ENCODE measurements around the gene EFCAB6. TPM values are rescaled to one million over a fixed set of nuclear protein-coding genes. Genes with fewer than 3 reads are reported as not detected.

The EFCAB6 gene
- total RNA-seq, 2 donors from 2014 or later = 1.7 to 2.0 TPM

GRCh38 chr22:43821606-43822425 is 9.7 kb upstream of the EFCAB6 start:
- intact Hi-C loops (cut with DNase I) = no loop called here
- DNase-seq (ENCODE audit: low spot score) = no peak

GRCh38 chr22:43820651-43821305 is 8.7 kb upstream of the EFCAB6 start:
- DNase-seq (ENCODE audit: low spot score) = no peak
- intact Hi-C loops (cut with DNase I) = no loop called here

DNA sequence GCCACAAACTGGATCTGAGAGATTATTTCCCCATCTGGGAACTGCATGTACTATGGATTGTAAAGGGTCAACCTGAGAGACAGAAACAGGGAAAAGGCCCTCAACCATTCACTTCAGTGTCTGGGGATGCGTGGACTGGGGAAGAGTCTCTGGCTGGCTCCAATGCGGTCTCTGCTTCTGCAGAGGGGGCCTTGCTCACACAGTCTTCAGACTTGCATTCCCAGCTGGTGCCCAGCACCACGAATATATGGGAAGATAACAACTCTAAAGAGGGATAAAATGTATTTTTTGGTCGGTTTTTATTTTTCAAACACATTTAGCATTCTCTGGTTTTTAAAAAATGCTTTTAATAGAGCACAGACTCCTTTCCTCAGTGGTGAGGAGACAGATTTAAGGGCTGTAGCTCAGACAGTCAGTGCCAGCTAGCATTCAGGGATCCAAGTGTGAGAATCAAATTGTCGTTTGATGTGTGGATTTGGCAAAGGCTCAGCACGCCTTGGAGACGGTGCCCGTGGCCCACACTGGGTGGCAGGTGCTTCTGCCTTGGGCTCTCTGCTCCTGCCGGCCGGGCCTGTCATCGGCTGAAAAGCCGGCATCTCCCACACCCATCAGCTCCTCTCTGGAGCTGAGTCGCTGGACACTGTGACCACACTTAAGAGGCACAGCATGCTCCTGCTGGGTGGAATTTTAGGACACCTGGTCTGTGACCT is 8.0 kb upstream of the EFCAB6 start:
- no peak for DNase-seq (ENCODE audit: low spot score)
- intact Hi-C loops (cut with DNase I) = no loop called here

- intact Hi-C loops (cut with DNase I) = no loop called here
- DNase-seq (ENCODE audit: low spot score) = no peak
Observed at GRCh38 chr22:43819421-43819921, 7.4 kb upstream of the EFCAB6 start.

DNA sequence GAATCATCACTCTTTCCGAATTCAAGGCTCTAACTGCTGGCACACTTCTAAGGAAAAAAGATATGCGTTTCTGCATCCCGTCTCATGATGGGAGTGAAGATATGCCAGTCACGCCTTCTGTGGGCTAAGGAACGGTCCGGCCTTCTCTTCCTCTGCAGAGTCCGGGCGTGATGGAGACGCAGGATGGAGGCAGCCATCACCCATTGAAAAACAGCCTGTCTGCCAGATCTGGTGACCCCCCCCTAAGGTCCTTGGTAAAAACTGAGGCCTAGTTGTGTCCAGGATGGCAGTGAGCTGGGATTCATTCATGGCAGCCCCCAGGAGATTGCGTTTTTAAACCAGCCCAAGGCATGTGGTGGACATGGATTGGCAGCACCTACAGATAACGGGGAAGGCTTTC is 6.9 kb upstream of the EFCAB6 start:
- intact Hi-C loops (cut with DNase I) = no loop called here
- DNase-seq (ENCODE audit: low spot score) = no peak

- no peak for DNase-seq (ENCODE audit: low spot score)
- intact Hi-C loops (cut with DNase I) = no loop called here
Observed at GRCh38 chr22:43817402-43817801, 5.3 kb upstream of the EFCAB6 start.

DNA sequence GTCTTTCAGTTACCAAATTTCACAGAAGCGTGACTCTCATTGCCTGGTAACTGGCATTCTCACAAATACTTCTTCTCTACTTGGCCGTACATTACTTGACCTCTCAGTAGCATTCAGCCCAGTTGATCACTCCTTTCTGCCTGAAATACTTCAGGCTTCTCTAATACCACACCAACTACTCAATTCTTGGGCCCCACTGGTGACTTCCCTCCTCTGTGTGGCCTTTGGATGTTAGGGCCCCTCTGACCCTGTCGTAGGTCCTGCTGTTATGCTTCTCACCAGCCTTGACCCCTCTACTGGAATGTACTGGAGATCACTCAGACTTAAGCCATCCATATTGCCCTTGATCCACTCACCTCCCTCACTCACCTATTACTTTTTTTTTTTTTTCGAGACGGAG is 2.2 kb upstream of the EFCAB6 start:
- intact Hi-C loops (cut with DNase I) = no loop called here
- no peak for DNase-seq (ENCODE audit: low spot score)

DNA sequence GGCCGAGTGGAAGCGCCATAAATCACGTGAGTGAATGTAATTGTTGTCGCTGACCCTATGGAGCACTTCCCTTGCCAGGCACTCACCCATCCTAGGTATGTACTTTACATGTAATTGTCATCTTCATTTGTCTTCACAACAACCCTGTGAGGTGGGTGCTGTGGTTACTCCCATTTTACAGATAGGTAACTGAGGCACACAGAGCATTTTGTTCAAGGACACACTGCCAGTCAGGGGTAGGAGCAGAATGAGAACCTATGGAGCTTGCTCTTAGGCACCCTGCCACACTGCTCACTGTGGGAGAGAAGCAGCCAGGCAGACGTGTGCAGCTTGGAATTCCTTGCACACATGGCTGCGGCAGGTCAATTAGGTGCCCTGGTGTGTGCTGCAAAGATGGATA is 785 bp upstream of the EFCAB6 start:
- no peak for DNase-seq (ENCODE audit: low spot score)
- intact Hi-C loops (cut with DNase I) = no loop called here

DNA sequence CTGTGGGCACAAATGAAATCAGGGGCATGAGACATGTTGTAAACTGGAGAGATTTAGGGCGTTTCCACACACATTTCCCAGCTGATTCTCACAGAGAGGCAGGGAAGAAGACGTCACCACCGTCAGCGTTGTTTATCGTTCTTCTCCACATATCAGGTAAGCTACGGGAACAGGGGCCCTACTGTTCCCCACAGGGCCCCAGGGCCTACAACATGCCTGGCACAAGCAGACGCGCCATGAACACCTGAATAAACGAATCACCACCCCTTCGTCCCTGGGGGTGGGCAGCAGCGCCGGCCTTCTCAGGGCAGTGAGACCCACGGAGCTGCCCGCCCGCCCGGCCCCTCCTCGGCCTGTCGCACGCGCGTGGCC is 342 bp downstream of the EFCAB6 start:
- no peak for DNase-seq (ENCODE audit: low spot score)
- intact Hi-C loops (cut with DNase I) = no loop called here

DNA sequence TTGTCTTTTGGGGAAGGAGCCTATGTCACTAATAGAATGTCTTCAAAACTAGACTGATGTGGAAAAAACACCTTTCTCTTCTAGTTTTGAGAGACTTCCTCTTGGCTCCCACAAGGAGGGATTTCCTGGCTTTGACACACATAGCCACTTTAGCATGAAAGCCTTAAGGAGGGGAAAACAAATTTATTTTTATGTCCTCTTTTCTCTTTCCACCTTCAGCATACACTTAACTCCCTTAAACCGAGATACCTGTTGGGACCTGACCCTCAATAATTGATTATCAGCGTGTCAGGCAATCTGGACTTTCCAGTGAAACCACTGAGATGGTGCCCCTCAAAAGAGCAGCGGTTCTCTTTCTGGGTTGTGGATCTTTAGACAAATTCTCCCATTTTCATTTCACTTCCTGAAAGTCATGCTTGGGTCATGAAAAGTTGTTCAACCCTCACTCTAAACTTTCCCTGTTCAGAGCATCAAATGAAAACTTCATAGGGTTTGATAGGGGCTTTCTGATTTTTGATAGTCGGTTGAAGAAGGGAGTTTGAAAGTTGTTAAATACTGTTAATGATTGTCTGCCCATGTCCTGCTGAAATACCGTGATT is 9.1 kb downstream of the EFCAB6 start:
- intact Hi-C loops (cut with DNase I) = no loop called here

GRCh38 chr22:43800970-43801369 is 11.1 kb downstream of the EFCAB6 start:
- no peak for DNase-seq (ENCODE audit: low spot score)
- intact Hi-C loops (cut with DNase I) = no loop called here

More for the DNA sequence above, 9.1 kb downstream of the EFCAB6 start:
- no peak for DNase-seq (ENCODE audit: low spot score)

DNA sequence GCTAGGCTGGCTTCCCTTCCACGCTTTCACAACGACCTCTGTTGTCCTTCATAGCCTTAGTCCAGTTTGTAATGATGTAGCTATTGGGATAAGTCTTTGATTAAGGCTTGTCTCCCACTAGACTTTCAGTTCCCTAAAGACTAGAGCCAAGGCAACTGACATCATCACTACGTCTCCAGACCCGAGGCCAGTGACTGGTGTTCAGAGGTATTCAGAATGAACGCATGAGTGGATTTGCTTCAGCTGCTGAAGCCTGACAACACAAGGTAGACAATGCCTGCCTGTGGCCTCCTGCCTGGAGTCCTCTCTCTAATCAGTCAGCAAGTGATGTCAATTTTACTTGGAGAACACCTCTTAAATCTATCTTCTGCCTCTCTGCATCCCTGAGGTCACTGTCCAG is 13.6 kb downstream of the EFCAB6 start:
- intact Hi-C loops (cut with DNase I) = no loop called here
- DNase-seq (ENCODE audit: low spot score) = no peak

GRCh38 chr22:43796567-43796966 is 15.5 kb downstream of the EFCAB6 start:
- intact Hi-C loops (cut with DNase I) = no loop called here
- no peak for DNase-seq (ENCODE audit: low spot score)

DNA sequence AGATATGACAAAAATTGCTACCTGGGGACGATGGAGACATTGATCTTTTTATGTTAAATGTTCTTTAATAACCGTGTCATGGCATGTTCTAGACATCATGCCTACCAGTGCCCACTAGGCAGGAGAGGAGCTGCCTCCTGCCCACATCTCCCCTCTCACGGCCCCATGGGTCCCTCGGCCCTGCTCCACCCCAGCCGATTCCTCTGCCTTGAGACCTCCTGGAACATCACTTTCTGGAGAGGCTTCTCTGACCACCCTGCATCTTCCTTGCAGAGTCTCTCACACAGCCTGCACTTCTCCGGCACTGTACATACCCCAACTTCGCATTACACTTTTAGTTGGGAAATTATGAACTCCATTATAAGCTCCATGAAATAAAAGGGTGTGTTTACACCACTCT is 16.8 kb downstream of the EFCAB6 start:
- no peak for DNase-seq (ENCODE audit: low spot score)
- intact Hi-C loops (cut with DNase I) = no loop called here

GRCh38 chr22:43792905-43793304 is 19.2 kb downstream of the EFCAB6 start:
- DNase-seq (ENCODE audit: low spot score) = no peak
- intact Hi-C loops (cut with DNase I) = no loop called here

- intact Hi-C loops (cut with DNase I) = no loop called here
- peak; percentile 90 for DNase-seq (ENCODE audit: low spot score)
Observed at GRCh38 chr22:43789452-43789851, 22.7 kb downstream of the EFCAB6 start.

DNA sequence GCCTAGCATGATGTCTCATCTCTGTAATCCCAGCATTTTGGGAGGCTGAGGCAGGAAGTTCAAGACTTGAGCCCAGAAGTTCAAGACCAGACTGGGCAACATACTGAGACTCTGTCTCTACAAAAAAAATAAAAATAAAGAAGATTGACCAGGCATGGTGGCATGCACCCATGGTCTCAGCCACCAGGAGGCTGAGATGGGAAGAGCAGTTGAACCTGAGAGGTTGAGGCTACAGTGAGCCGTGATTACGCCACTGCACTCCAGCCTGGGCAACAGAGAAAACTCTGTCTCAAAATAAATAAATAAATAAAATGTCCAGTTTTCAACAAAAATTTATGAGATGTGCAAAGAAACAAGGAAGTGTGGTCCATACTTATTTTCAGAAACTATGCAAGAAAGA is 28.3 kb downstream of the EFCAB6 start:
- intact Hi-C loops (cut with DNase I) = loop anchor here in 1 of 2 donors (2.0 kb wide), 1 partner anchor 387 kb away; no protein-coding TSS in a partner anchor
- DNase-seq (ENCODE audit: low spot score) = no peak

DNA sequence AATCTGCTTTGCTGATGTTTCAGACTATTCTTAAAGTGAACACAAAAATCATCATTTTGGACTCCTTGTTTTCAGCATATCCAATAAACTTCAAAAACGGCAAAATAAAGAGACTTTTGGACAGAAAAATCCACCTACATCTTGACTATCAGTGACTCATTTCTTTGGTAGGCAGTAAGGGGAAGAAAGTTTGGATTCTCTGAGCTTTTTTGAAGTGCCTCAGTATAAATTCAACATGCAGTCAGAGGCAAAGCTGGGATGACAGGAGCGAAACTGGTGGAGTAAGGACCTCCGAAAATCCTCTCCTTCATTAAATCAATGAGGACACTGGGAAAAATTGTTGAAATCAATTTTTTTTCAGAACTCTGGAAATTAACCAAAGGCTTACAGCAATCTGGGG is 29.7 kb downstream of the EFCAB6 start:
- DNase-seq (ENCODE audit: low spot score) = no peak
- intact Hi-C loops (cut with DNase I) = loop anchor here in 1 of 2 donors (2.0 kb wide), 1 partner anchor 386 kb away; no protein-coding TSS in a partner anchor

DNA sequence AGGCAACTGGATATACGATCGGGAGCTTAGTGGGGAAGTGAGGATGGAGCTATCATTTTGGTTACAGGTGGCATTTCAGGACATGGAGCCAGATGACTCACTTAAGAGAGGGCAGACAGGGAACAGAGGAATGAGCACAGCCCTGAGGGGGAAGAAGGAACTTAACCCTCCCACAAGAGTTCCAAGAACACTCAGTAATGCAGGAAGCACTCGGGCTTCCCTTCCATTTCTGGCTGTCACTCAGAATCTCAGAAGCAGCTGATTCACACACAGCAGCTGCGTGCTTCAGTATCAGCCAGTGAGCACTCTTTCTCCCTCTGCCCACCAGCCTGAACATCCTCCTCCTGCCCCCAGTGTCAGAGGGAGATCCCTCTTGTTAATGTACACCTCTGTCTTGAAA is 34.8 kb downstream of the EFCAB6 start:
- no peak for DNase-seq (ENCODE audit: low spot score)
- intact Hi-C loops (cut with DNase I) = no loop called here
